ENCODE measurements around the gene KCNK18.

- peak; percentile 96 for TF ChIP-seq CTCF (IDR thresholded peaks at IDR 0.05)
- 0 out of 2 replicates have a peak, but pooled peaks have one; percentile 29 for TF ChIP-seq SIN3A (IDR thresholded peaks at IDR 0.05; ENCODE audit: borderline replicate concordance, insufficient read depth, low read depth, low read length)
- TF ChIP-seq TCF7L2 (IDR thresholded peaks at IDR 0.05; ENCODE audit: low read depth, low read length) = no peak
- no peak for TF ChIP-seq POLR2AphosphoS5 (IDR thresholded peaks at IDR 0.05; ENCODE audit: low read depth, low read length)
- 0 out of 4 replicates have a peak, but pooled peaks of 1 of the 2 experiments have one; percentile 8 for TF ChIP-seq REST (IDR thresholded peaks at IDR 0.05; ENCODE audit: insufficient read depth in 1 of 2, low read depth in 2 of 2, low read length in 1 of 2)
Observed at GRCh38 chr10:117165538-117166417, 31.5 kb upstream of the KCNK18 start.

Measured in Panc1 (cell line).